Measurements from ENCODE around the gene TOP3B. TPM values are rescaled to one million over a fixed set of nuclear protein-coding genes. Genes with fewer than 3 reads are reported as not detected.

The TOP3B gene
- total RNA-seq, 2 experiments from 2014 or later: 33.6 to 34.0 TPM

- ATAC-seq (no peak), DNase-seq (no peak)
- no peaks in the 10 kb centered on the region for H3K4me1 Mint-ChIP-seq (ENCODE audit: low read depth)
- no peak overlapping the region for H3K4me3 Mint-ChIP-seq
- POLR2A ChIA-PET: no interaction called here
- no peak overlapping the region for H3K27ac Mint-ChIP-seq
- intact Hi-C loops (cut with micrococcal nuclease): no loop called here
- TF ChIP-seq CTCF (IDR thresholded peaks at IDR 0.05): no peak
- CTCF ChIA-PET: interaction anchor here (1.1 kb wide), 1 partner anchor 10 kb away, joined by 3 read pairs; no protein-coding TSS in a partner anchor
- no peaks in the 10 kb centered on the region for H3K9me3 Mint-ChIP-seq
- peaks cover 13% of the 10 kb centered on the region for H3K36me3 Mint-ChIP-seq (ENCODE audit: low read depth)
- no peaks in the 10 kb centered on the region for H3K27me3 Mint-ChIP-seq
These were observed 21.3 kb downstream of the TOP3B start for GRCh38 chr22:21961127-21961867.

GRCh38 chr22:21960200-21961126 lies 22.1 kb downstream of the TOP3B start:
- ChIA-PET POLR2A (interaction anchor here (1.1 kb wide), 1 partner anchor 171 kb away, joined by 4 read pairs; no protein-coding TSS in a partner anchor), CTCF (no interaction called here)
- no peaks in the 10 kb centered on the region for H3K4me1 Mint-ChIP-seq (ENCODE audit: low read depth)

GRCh38 chr22:21959274-21960074 lies 23.1 kb downstream of the TOP3B start:
- POLR2A ChIA-PET: interaction anchor here (0.6 to 1.1 kb wide), 3 partner anchors 14 to 170 kb away, joined by 3 to 4 read pairs (median 3); no protein-coding TSS in a partner anchor
- no peaks in the 10 kb centered on the region for H3K9me3 Mint-ChIP-seq
- CTCF ChIA-PET: no interaction called here
- no peak for DNase-seq
- no peaks in the 10 kb centered on the region for H3K27me3 Mint-ChIP-seq
- no peak overlapping the region for H3K4me3 Mint-ChIP-seq
- no peaks in the 10 kb centered on the region for H3K4me1 Mint-ChIP-seq (ENCODE audit: low read depth)
- ATAC-seq: no peak
- peaks cover 10% of the 10 kb centered on the region for H3K36me3 Mint-ChIP-seq (ENCODE audit: low read depth)
- no peak for TF ChIP-seq CTCF (IDR thresholded peaks at IDR 0.05)
- no peak overlapping the region for H3K27ac Mint-ChIP-seq
- intact Hi-C loops (cut with micrococcal nuclease): no loop called here

More at GRCh38 chr22:21960200-21961126, 22.1 kb downstream of the TOP3B start:
- H3K36me3 Mint-ChIP-seq (ENCODE audit: low read depth): peaks cover 13% of the 10 kb centered on the region
- intact Hi-C loops (cut with micrococcal nuclease): no loop called here
- H3K9me3 Mint-ChIP-seq: no peaks in the 10 kb centered on the region
- H3K4me3 Mint-ChIP-seq: no peak overlapping the region
- ATAC-seq: no peak
- H3K27ac Mint-ChIP-seq: no peak overlapping the region
- TF ChIP-seq CTCF (IDR thresholded peaks at IDR 0.05): no peak
- no peaks in the 10 kb centered on the region for H3K27me3 Mint-ChIP-seq
- no peak for DNase-seq

GRCh38 chr22:21958360-21959273 lies 24.0 kb downstream of the TOP3B start:
- Mint-ChIP-seq H3K27ac (no peak overlapping the region), H3K27me3 (no peaks in the 10 kb centered on the region), H3K4me1 (ENCODE audit: low read depth) (no peaks in the 10 kb centered on the region), H3K9me3 (no peaks in the 10 kb centered on the region), H3K36me3 (ENCODE audit: low read depth) (peaks cover 10% of the 10 kb centered on the region), H3K4me3 (no peak overlapping the region)
- TF ChIP-seq CTCF (IDR thresholded peaks at IDR 0.05): no peak
- ChIA-PET CTCF (no interaction called here), POLR2A (interaction anchor here (0.6 kb wide), 1 partner anchor 22 kb away, joined by 3 read pairs; no protein-coding TSS in a partner anchor)
- no peak for DNase-seq
- intact Hi-C loops (cut with micrococcal nuclease): no loop called here
- ATAC-seq: no peak
